H9 (cell line): ENCODE data around the gene C2orf92. TPM values are rescaled to one million over a fixed set of nuclear protein-coding genes. Genes with fewer than 3 reads are reported as not detected.

Experiments
- DNase-seq: peaks from one replicate; pipeline ENCODE4 v3.0.0-alpha.2; 2017
- H2AFZ ChIP-seq: one replicate; pipeline ENCODE4 v1.6.1; 2013; ENCODE audit warnings: mild to moderate bottlenecking, low read length, control low read depth, moderate library complexity
- H2AK5ac ChIP-seq: 2 replicates; pipeline ENCODE4 v1.6.1; 2013; ENCODE audit warnings: low read length, control low read depth, mixed read lengths; ENCODE audit not compliant: insufficient read length
- H2BK120ac ChIP-seq: one replicate; pipeline ENCODE4 v1.6.1; 2013; ENCODE audit warnings: low read depth, mild to moderate bottlenecking, low read length, control low read depth, inconsistent platforms; ENCODE audit not compliant: poor library complexity, severe bottlenecking
- H2BK12ac ChIP-seq: 2 replicates; pipeline ENCODE4 v1.6.1; 2013; ENCODE audit warnings: low read length, control low read depth, mixed read lengths, low read depth; ENCODE audit not compliant: insufficient read length
- H2BK15ac ChIP-seq: 2 replicates; pipeline ENCODE4 v1.6.1; 2013; ENCODE audit warnings: low read depth, low read length, control low read depth
- H2BK20ac ChIP-seq: one replicate; pipeline ENCODE4 v1.6.1; 2013; ENCODE audit warnings: low read depth, mild to moderate bottlenecking, low read length, control low read depth, inconsistent platforms; ENCODE audit not compliant: poor library complexity, severe bottlenecking
- H2BK5ac ChIP-seq: 2 replicates; pipeline ENCODE4 v1.6.1; 2013; ENCODE audit warnings: low read length, control low read depth, mixed read lengths; ENCODE audit not compliant: insufficient read length
- H3K14ac ChIP-seq: 2 replicates; pipeline ENCODE4 v1.6.1; 2013; ENCODE audit warnings: low read length, control low read depth; ENCODE audit not compliant: insufficient read depth
- H3K18ac ChIP-seq: 2 replicates; pipeline ENCODE4 v1.6.1; 2013; ENCODE audit warnings: low read depth, mild to moderate bottlenecking, mixed read lengths, low read length, control low read depth; ENCODE audit not compliant: insufficient read length
- H3K23ac ChIP-seq: 2 replicates; pipeline ENCODE4 v1.6.1; 2013; ENCODE audit warnings: low read length, control low read depth, mixed read lengths, low read depth; ENCODE audit not compliant: insufficient read length
- H3K23me2 ChIP-seq: 2 replicates; pipeline ENCODE4 v1.6.1; 2013; ENCODE audit warnings: low read depth, mild to moderate bottlenecking, mixed read lengths, low read length, control low read depth; ENCODE audit not compliant: insufficient read length, poor library complexity, severe bottlenecking
- H3K27ac ChIP-seq: 2 replicates; pipeline ENCODE4 v1.5.1; 2013; ENCODE audit warnings: low read length, control low read depth, mixed read lengths, low read depth; ENCODE audit not compliant: insufficient read length
- H3K27me3 ChIP-seq: 2 replicates; pipeline ENCODE4 v1.6.1; 2013; ENCODE audit warnings: low read length, control low read depth, inconsistent platforms; ENCODE audit not compliant: insufficient read depth
- H3K4ac ChIP-seq: 2 replicates; pipeline ENCODE4 v1.6.1; 2013; ENCODE audit warnings: low read depth, mild to moderate bottlenecking, control low read depth, inconsistent platforms, low read length, moderate library complexity
- H3K4me1 ChIP-seq: 2 replicates; pipeline ENCODE4 v1.6.1; 2013; ENCODE audit warnings: low read length, control low read depth, inconsistent platforms; ENCODE audit not compliant: insufficient read depth
- H3K4me2 ChIP-seq: 2 replicates; pipeline ENCODE4 v1.6.1; 2013; ENCODE audit warnings: low read length, control low read depth, mixed read lengths; ENCODE audit not compliant: insufficient read length, insufficient read depth
- H3K56ac ChIP-seq: 2 replicates; pipeline ENCODE4 v1.6.1; 2013; ENCODE audit warnings: low read depth, mild to moderate bottlenecking, mixed read lengths, low read length, control low read depth; ENCODE audit not compliant: insufficient read length
- H3K79me1 ChIP-seq: 2 replicates; pipeline ENCODE4 v1.6.1; 2013; ENCODE audit warnings: low read depth, mild to moderate bottlenecking, moderate library complexity, low read length, control low read depth, inconsistent platforms; ENCODE audit not compliant: insufficient read depth, poor library complexity, severe bottlenecking
- H3K79me2 ChIP-seq: 2 replicates; pipeline ENCODE4 v1.6.1; 2013; ENCODE audit warnings: low read length, control low read depth, inconsistent platforms; ENCODE audit not compliant: insufficient read depth
- H3K9ac ChIP-seq: 2 replicates; pipeline ENCODE4 v1.6.1; 2013; ENCODE audit warnings: low read length, control low read depth, mixed read lengths; ENCODE audit not compliant: insufficient read length; ENCODE audit errors: extremely low read depth
- H3K9me3 ChIP-seq: one replicate; pipeline ENCODE4 v1.6.1; 2013; ENCODE audit warnings: low read depth, low read length, inconsistent platforms; ENCODE audit not compliant: control insufficient read depth
- H3T11ph ChIP-seq: one replicate; pipeline ENCODE4 v1.6.1; 2013; ENCODE audit warnings: mild to moderate bottlenecking, low read length, control low read depth, inconsistent platforms
- H4K20me1 ChIP-seq: one replicate; pipeline ENCODE4 v1.6.1; 2013; ENCODE audit not compliant: control insufficient read depth, insufficient read length, insufficient read depth
- H4K5ac ChIP-seq: 2 replicates; pipeline ENCODE4 v1.6.1; 2013; ENCODE audit warnings: low read depth, mild to moderate bottlenecking, mixed read lengths, low read length, control low read depth; ENCODE audit not compliant: insufficient read length
- H4K8ac ChIP-seq: replicated peaks from 2 replicates; pipeline ENCODE4 v1.6.1; 2013; ENCODE audit warnings: low read length, control low read depth, mixed read lengths, low read depth; ENCODE audit not compliant: insufficient read length
- H4K91ac ChIP-seq: 2 replicates; pipeline ENCODE4 v1.6.1; 2013; ENCODE audit warnings: low read depth, mild to moderate bottlenecking, moderate library complexity, mixed read lengths, low read length, control low read depth; ENCODE audit not compliant: insufficient read length
- H3K27ac Mint-ChIP-seq, 3 experiments: 2 replicates in 2 of 3; 3 replicates in 1 of 3; pipeline ENCODE4 v1.8.0; 2020 to 2021; ENCODE audit warnings: mixed read lengths in 3 of 3, mild to moderate bottlenecking in 1 of 3, moderate library complexity in 1 of 3
- H3K27me3 Mint-ChIP-seq: 2 replicates; pipeline ENCODE4 v1.8.0; 2021; ENCODE audit warnings: low read depth, mild to moderate bottlenecking, moderate library complexity, mixed read lengths
- H3K36me3 Mint-ChIP-seq, 3 experiments: 2 replicates in 2 of 3; 3 replicates in 1 of 3; pipeline ENCODE4 v1.8.0; 2020 to 2021; ENCODE audit warnings: low read depth in 3 of 3, mixed read lengths in 3 of 3; ENCODE audit not compliant: insufficient read depth in 1 of 3
- H3K4me1 Mint-ChIP-seq, 2 experiments: 2 replicates each; pipeline ENCODE4 v1.8.0; 2020; ENCODE audit warnings: mixed read lengths in 2 of 2
- H3K4me3 Mint-ChIP-seq, 2 experiments: 2 replicates in 1 of 2; 3 replicates in 1 of 2; pipeline ENCODE4 v1.8.0; 2020 to 2021; ENCODE audit warnings: mild to moderate bottlenecking in 2 of 2, mixed read lengths in 2 of 2, moderate library complexity in 1 of 2
- H3K9me3 Mint-ChIP-seq, 2 experiments: 2 replicates in 1 of 2; 3 replicates in 1 of 2; pipeline ENCODE4 v1.8.0; 2020; ENCODE audit warnings: mild to moderate bottlenecking in 2 of 2, mixed read lengths in 2 of 2, moderate library complexity in 1 of 2
- WGBS: extraction: QIAGEN DNeasy Blood & Tissue Kit; methylation state at CpG from one replicate; pipeline ENCODE4 v1.1.7; 2013; ENCODE audit warnings: missing lambda C conversion rate, low lambda C conversion rate, mixed read lengths; ENCODE audit not compliant: insufficient read length; ENCODE audit errors: extremely low coverage; 5-methylcytosine and 5-hydroxymethylcytosine counted together
- total RNA-seq: library from RNA; stranded (reverse); gene quantifications from 2 replicates; pipeline ENCODE4 v1.2.1, GENCODE V29; 2021
- TF ChIP-seq, protein P1 (sequence below): fragments of 200-600 bp; sonication (generic); conservative IDR thresholded peaks from 3 replicates; pipeline ENCODE4 v1.8.0; 2021; ENCODE audit warnings: antibody characterized with exemption, mild to moderate bottlenecking

The C2orf92 gene
- total RNA-seq, 1 experiment from 2014 or later = 7.3 TPM

DNA sequence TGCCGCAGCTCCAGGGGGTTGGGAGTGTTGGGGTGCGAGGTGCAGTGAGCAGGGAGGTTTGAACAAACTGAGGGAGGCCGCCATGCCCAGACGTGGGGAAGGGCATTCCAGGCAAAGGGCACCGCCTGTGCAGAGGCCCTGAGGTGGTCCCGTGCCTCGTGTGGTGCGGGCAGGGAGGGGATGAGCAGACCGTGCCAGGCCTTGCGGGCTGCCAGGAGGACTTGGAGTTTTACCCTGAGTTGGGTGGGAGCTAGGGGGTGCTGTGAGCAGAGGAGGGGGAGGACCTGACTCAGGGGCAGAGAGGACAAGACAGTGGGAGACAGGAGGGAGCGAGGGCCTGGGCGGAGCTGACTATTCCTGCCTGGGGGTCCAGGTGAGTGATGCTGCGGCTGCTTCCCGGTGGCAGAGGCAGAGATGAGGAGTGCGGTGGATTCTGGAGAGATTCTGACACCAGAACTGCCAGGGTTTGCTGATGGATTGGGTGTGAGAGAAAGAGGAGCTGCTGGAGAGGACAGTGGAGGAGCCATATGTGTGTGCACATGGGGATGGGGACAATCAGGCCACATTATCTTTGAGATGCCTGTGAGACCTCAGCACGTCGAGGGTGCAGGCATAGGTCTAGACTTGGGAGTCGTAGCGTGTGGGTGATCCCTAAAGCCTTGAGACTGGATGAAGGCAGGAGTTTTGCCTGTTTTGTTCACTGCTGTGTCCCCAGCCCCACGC is 67.3 kb downstream of the C2orf92 start:
- no peak overlapping the region for H3T11ph ChIP-seq
- no peak overlapping the region for H3K4me2 ChIP-seq
- no peak for DNase-seq
- H3K4me1 Mint-ChIP-seq = peaks cover 8 to 10% of the 10 kb centered on the region in 2 experiments
- H3K4ac ChIP-seq = no peak overlapping the region
- H3K9ac ChIP-seq = no peak overlapping the region
- H2AFZ ChIP-seq = no peak overlapping the region
- no peak overlapping the region for H2BK120ac ChIP-seq
- H3K23me2 ChIP-seq = no peaks in the 10 kb centered on the region
- TF ChIP-seq, protein P1, sequence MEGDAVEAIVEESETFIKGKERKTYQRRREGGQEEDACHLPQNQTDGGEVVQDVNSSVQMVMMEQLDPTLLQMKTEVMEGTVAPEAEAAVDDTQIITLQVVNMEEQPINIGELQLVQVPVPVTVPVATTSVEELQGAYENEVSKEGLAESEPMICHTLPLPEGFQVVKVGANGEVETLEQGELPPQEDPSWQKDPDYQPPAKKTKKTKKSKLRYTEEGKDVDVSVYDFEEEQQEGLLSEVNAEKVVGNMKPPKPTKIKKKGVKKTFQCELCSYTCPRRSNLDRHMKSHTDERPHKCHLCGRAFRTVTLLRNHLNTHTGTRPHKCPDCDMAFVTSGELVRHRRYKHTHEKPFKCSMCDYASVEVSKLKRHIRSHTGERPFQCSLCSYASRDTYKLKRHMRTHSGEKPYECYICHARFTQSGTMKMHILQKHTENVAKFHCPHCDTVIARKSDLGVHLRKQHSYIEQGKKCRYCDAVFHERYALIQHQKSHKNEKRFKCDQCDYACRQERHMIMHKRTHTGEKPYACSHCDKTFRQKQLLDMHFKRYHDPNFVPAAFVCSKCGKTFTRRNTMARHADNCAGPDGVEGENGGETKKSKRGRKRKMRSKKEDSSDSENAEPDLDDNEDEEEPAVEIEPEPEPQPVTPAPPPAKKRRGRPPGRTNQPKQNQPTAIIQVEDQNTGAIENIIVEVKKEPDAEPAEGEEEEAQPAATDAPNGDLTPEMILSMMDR = no peak
- no peaks in the 10 kb centered on the region for H3K4me1 ChIP-seq
- H4K8ac ChIP-seq = no peak overlapping the region
- no peaks in the 10 kb centered on the region for H3K79me2 ChIP-seq
- no peak overlapping the region for H4K91ac ChIP-seq
- no peaks in the 10 kb centered on the region for H3K79me1 ChIP-seq
- peaks cover 14% of the 10 kb centered on the region for H3K27me3 Mint-ChIP-seq
- no peaks in the 10 kb centered on the region for H3K9me3 ChIP-seq
- H3K27ac Mint-ChIP-seq = no peak overlapping the region; a peak in 1 of 7 replicates
- no peaks in the 10 kb centered on the region for H3K27me3 ChIP-seq
- H3K56ac ChIP-seq = no peak overlapping the region
- no peak overlapping the region for H2AK5ac ChIP-seq
- H3K4me3 Mint-ChIP-seq = no peak overlapping the region
- no peak overlapping the region for H3K27ac ChIP-seq
- H2BK15ac ChIP-seq = no peak overlapping the region
- no CpG with 5 or more reads among the region's 20 CpGs for WGBS
- no peak overlapping the region for H2BK20ac ChIP-seq
- peaks cover 0 to 2% (median 0%) of the 10 kb centered on the region in 3 experiments; a peak in 2 of 7 replicates for H3K36me3 Mint-ChIP-seq
- no peak overlapping the region for H3K23ac ChIP-seq
- H2BK12ac ChIP-seq = no peak overlapping the region
- no peak overlapping the region for H3K14ac ChIP-seq
- no peak overlapping the region for H3K18ac ChIP-seq
- no peaks in the 10 kb centered on the region; a peak in 2 of 5 replicates for H3K9me3 Mint-ChIP-seq
- no peak overlapping the region for H4K5ac ChIP-seq
- no peaks in the 10 kb centered on the region for H4K20me1 ChIP-seq
- no peak overlapping the region for H2BK5ac ChIP-seq
